Nephron (organoid): ENCODE results near the gene VAMP8.

Experiments
- H3K27ac Mint-ChIP-seq, 3 experiments: 2 replicates each; pipeline ENCODE4 v1.8.0; 2020; ENCODE audit warnings: mixed read lengths in 3 of 3, mild to moderate bottlenecking in 2 of 3, moderate library complexity in 1 of 3
- H3K27me3 Mint-ChIP-seq: 2 replicates; pipeline ENCODE4 v1.8.0; 2021; ENCODE audit warnings: low read depth, mild to moderate bottlenecking, moderate library complexity, mixed read lengths
- H3K36me3 Mint-ChIP-seq: 2 replicates; pipeline ENCODE4 v1.8.0; 2020; ENCODE audit warnings: low read depth, mixed read lengths
- H3K4me1 Mint-ChIP-seq: 2 replicates; pipeline ENCODE4 v1.8.0; 2020; ENCODE audit warnings: mixed read lengths
- H3K4me3 Mint-ChIP-seq, 3 experiments: 2 replicates each; pipeline ENCODE4 v1.8.0; 2020; ENCODE audit warnings: mild to moderate bottlenecking in 3 of 3, mixed read lengths in 3 of 3, moderate library complexity in 2 of 3
- H3K9me3 Mint-ChIP-seq: 2 replicates; pipeline ENCODE4 v1.8.0; 2020; ENCODE audit warnings: mixed read lengths
- CTCF ChIP-seq, 3 experiments: fragments of 200-600 bp; sonication (generic); IDR thresholded peaks; one replicate each; pipeline ENCODE4 v1.5.0; 2021; ENCODE audit warnings: antibody characterized with exemption in 3 of 3; ENCODE audit not compliant: unreplicated experiment in 3 of 3

The VAMP8 gene

GRCh38 chr2:85549826-85550225 lies 27.6 kb upstream of the VAMP8 start:
- no peaks in the 10 kb centered on the region for H3K27me3 Mint-ChIP-seq
- peak overlapping the region; percentile 53 to 77 (median 65) for H3K27ac Mint-ChIP-seq
- no peaks in the 10 kb centered on the region for H3K9me3 Mint-ChIP-seq
- H3K36me3 Mint-ChIP-seq, result peaks cover 77% of the 10 kb centered on the region
- peaks cover 17% of the 10 kb centered on the region for H3K4me1 Mint-ChIP-seq
- no peak for TF ChIP-seq CTCF (IDR thresholded peaks at IDR 0.05; ENCODE audit: unreplicated experiment in 3 of 3)
- no peak overlapping the region for H3K4me3 Mint-ChIP-seq

GRCh38 chr2:85550486-85550885 lies 26.9 kb upstream of the VAMP8 start:
- Mint-ChIP-seq H3K27me3 (no peaks in the 10 kb centered on the region), H3K4me1 (peaks cover 17% of the 10 kb centered on the region), H3K9me3 (no peaks in the 10 kb centered on the region), H3K27ac (peak overlapping the region in 2 of 3 experiments; percentile 65 to 77), H3K4me3 (no peak overlapping the region), H3K36me3 (peaks cover 73% of the 10 kb centered on the region)
- no peak for TF ChIP-seq CTCF (IDR thresholded peaks at IDR 0.05; ENCODE audit: unreplicated experiment in 3 of 3)

GRCh38 chr2:85551698-85552678 lies 25.4 kb upstream of the VAMP8 start:
- peak; percentile 89 to 96 (median 89) for TF ChIP-seq CTCF (IDR thresholded peaks at IDR 0.05; ENCODE audit: unreplicated experiment in 3 of 3)
- peaks cover 69% of the 10 kb centered on the region for H3K36me3 Mint-ChIP-seq
- no peaks in the 10 kb centered on the region for H3K9me3 Mint-ChIP-seq
- H3K27ac Mint-ChIP-seq, result peak overlapping the region; percentile 22 to 56 (median 22)
- H3K27me3 Mint-ChIP-seq, result no peaks in the 10 kb centered on the region
- peaks cover 17% of the 10 kb centered on the region for H3K4me1 Mint-ChIP-seq
- H3K4me3 Mint-ChIP-seq, result no peak overlapping the region

- H3K4me3 Mint-ChIP-seq, result no peak overlapping the region
- no peaks in the 10 kb centered on the region for H3K9me3 Mint-ChIP-seq
- no peak overlapping the region for H3K27ac Mint-ChIP-seq
- TF ChIP-seq CTCF (IDR thresholded peaks at IDR 0.05; ENCODE audit: unreplicated experiment in 3 of 3), result no peak
- peaks cover 13% of the 10 kb centered on the region for H3K4me1 Mint-ChIP-seq
- H3K27me3 Mint-ChIP-seq, result no peaks in the 10 kb centered on the region
- H3K36me3 Mint-ChIP-seq, result peaks cover 62% of the 10 kb centered on the region
Measured at GRCh38 chr2:85553184-85553583, 24.2 kb upstream of the VAMP8 start.

- H3K27me3 Mint-ChIP-seq, result no peaks in the 10 kb centered on the region
- TF ChIP-seq CTCF (IDR thresholded peaks at IDR 0.05; ENCODE audit: unreplicated experiment in 3 of 3), result no peak
- peaks cover 10% of the 10 kb centered on the region for H3K4me1 Mint-ChIP-seq
- no peak overlapping the region for H3K27ac Mint-ChIP-seq
- peaks cover 55% of the 10 kb centered on the region for H3K36me3 Mint-ChIP-seq
- H3K9me3 Mint-ChIP-seq, result no peaks in the 10 kb centered on the region
- H3K4me3 Mint-ChIP-seq, result no peak overlapping the region
Measured at GRCh38 chr2:85554980-85555612, 22.3 kb upstream of the VAMP8 start.
